ENCODE data around the gene ZNF578.

GRCh38 chr19:52524086-52524485 is 70.7 kb downstream of the ZNF578 start:
- no peak for TF ChIP-seq POLR2A (IDR thresholded peaks at IDR 0.05)
- no peak for TF ChIP-seq CTCF (IDR thresholded peaks at IDR 0.05)

All from ovary (tissue), 3 donors.